ENCODE data around the gene SMNDC1.

- TF ChIP-seq CTCF (IDR thresholded peaks at IDR 0.05) (no peak), POLR2A (IDR thresholded peaks at IDR 0.05) (no peak)
Measured at GRCh38 chr10:110274072-110274627, 30.6 kb downstream of the SMNDC1 start.
